ENCODE data around the gene STK38. TPM values are rescaled to one million over a fixed set of nuclear protein-coding genes. Genes with fewer than 3 reads are reported as not detected.

STK38 gene
- total and polyA plus RNA-seq, 2 of the 4 experiments (the other 2 are of a cell fraction), result 10.6 to 19.7 TPM

DNA sequence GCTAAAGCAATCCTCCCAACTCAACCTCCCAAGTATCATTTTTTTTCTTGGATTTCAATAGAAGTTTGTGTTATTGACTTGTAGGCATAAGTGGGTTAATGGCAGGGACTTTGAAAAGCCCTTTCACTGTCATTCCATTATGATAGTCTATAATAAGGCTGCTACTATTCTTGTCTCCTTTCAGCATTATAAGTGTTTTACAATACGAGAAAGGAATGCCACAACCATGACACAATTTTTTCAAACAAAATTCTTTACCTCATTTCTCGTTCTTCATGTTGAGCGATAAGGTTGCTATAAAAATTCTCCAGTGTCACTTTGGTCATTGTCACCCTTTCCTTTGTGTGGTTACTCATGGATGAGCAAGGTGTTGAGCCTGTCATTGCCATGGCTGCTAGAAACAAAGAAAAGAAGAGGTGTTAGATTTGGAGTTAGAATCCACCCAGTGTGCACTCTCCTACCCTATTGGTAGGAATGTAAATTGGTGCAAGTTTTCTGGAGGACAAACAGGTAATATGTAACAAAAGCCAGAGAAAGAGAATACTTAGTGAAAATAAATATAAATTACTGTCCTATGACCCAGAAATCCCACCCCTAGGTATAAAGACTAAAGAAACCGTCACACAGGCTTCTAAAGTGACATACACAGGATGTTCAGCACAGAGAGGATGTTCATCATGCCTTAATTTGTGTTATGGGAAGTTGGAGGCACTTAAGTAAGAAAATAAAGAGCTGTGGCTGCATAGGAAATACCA is 7.3 kb downstream of the STK38 start:
- H3K23ac ChIP-seq (ENCODE audit: low read depth, low read length), result no peak overlapping the region
- CTCF ChIA-PET, result no interaction called here
- H3K18ac ChIP-seq (ENCODE audit: low read depth, low read length), result no peak overlapping the region
- H2AK5ac ChIP-seq (ENCODE audit: low read depth, low read length), result no peak overlapping the region
- no CpG with 5 or more reads among the region's 4 CpGs for WGBS, 2 experiments (ENCODE audit: extremely low coverage in 2 of 2, insufficient read length in 1 of 2)
- H3K4ac ChIP-seq (ENCODE audit: low read depth, low read length), result no peak overlapping the region
- ATAC-seq (ENCODE audit: low read depth), result no peak
- intact Hi-C loops (cut with micrococcal nuclease), result no loop called here
- TF ChIP-seq MAFK (IDR thresholded peaks at IDR 0.05; ENCODE audit: low read depth, low read length), result no peak
- TF ChIP-seq, protein P1, sequence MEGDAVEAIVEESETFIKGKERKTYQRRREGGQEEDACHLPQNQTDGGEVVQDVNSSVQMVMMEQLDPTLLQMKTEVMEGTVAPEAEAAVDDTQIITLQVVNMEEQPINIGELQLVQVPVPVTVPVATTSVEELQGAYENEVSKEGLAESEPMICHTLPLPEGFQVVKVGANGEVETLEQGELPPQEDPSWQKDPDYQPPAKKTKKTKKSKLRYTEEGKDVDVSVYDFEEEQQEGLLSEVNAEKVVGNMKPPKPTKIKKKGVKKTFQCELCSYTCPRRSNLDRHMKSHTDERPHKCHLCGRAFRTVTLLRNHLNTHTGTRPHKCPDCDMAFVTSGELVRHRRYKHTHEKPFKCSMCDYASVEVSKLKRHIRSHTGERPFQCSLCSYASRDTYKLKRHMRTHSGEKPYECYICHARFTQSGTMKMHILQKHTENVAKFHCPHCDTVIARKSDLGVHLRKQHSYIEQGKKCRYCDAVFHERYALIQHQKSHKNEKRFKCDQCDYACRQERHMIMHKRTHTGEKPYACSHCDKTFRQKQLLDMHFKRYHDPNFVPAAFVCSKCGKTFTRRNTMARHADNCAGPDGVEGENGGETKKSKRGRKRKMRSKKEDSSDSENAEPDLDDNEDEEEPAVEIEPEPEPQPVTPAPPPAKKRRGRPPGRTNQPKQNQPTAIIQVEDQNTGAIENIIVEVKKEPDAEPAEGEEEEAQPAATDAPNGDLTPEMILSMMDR (conservative IDR thresholded peaks at IDR 0.05; ENCODE audit: low read depth, low read length), result 0 out of 2 replicates have a peak, but pooled peaks have one; percentile 3
- H4K5ac ChIP-seq (ENCODE audit: low read depth, low read length), result no peak overlapping the region
- H3K79me1 ChIP-seq (ENCODE audit: low read depth in 1 of 2, low read length in 2 of 2), result peaks cover 22 to 59% of the 10 kb centered on the region in 2 experiments; a peak in 3 of 4 replicates
- no peak overlapping the region for H4K8ac ChIP-seq (ENCODE audit: low read depth in 2 of 2, low read length in 2 of 2)
- POLR2A ChIA-PET (ENCODE audit: unreplicated experiment), result no interaction called here
- no peak overlapping the region for H2BK15ac ChIP-seq (ENCODE audit: low read depth, low read length)
- H3K4me1 ChIP-seq (ENCODE audit: control insufficient read depth, insufficient read depth, low read length), result peaks cover 6% of the 10 kb centered on the region; the same call in 1 of the 2 replicates
- H3K9me1 ChIP-seq (ENCODE audit: insufficient read depth, low read length), result no peaks in the 10 kb centered on the region; the same call in 1 of the 2 replicates
- H4K91ac ChIP-seq (ENCODE audit: insufficient read depth, low read depth, low read length), result no peak overlapping the region
- H3K56ac ChIP-seq (ENCODE audit: extremely low read depth, insufficient read depth, low read length), result no peak overlapping the region
- no TSS peak for BruUV-seq (replicated peaks)
- H3K4me2 ChIP-seq (ENCODE audit: low read depth, low read length), result no peak overlapping the region
- no peak overlapping the region for H2BK120ac ChIP-seq (ENCODE audit: low read depth, low read length)
- no peaks in the 10 kb centered on the region for H3K27me3 ChIP-seq (ENCODE audit: control insufficient read depth, insufficient read depth, low read length)
- H3K14ac ChIP-seq (replicated peaks; ENCODE audit: low read depth, low read length), result no peak overlapping the region
- no peak overlapping the region for H2AK9ac ChIP-seq (replicated peaks; ENCODE audit: low read depth, low read length, poor library complexity)
- no peak overlapping the region for H2BK5ac ChIP-seq (ENCODE audit: low read depth, low read length, poor library complexity, severe bottlenecking)
- DNase-seq, result no peak
- dilution Hi-C loops (cut with HindIII; ENCODE audit: low sequenced_read_pairs, unreplicated experiment), result no loop called here
- H3K9ac ChIP-seq (ENCODE audit: low read depth, low read length), result no peak overlapping the region
- peaks cover 15% of the 10 kb centered on the region for H3K36me3 ChIP-seq (ENCODE audit: control insufficient read depth, insufficient read depth, low read length)
- H4K20me1 ChIP-seq (ENCODE audit: insufficient read depth, low read length), result peaks cover 24% of the 10 kb centered on the region; the same call in 1 of the 2 replicates
- H2BK20ac ChIP-seq (ENCODE audit: low read depth, low read length), result no peak overlapping the region
- H3K4me3 ChIP-seq (ENCODE audit: insufficient read depth, low read depth, low read length), result no peak overlapping the region
- no peaks in the 10 kb centered on the region for H3K9me3 ChIP-seq (ENCODE audit: control insufficient read depth, insufficient read depth, low read length)
- in situ Hi-C loops (cut with MboI; ENCODE audit: low sequenced_read_pairs), result no loop called here
- H3K27ac ChIP-seq (ENCODE audit: insufficient read depth, low read length), result no peak overlapping the region
- no peak overlapping the region for H2AFZ ChIP-seq (replicated peaks; ENCODE audit: low read length, poor library complexity)
